GM12891 (cell line): ENCODE results near the gene RAB3C.

Experiments
- POLR2A ChIP-seq: IDR thresholded peaks from 2 replicates; pipeline ENCODE4 v1.6.1; 2011; ENCODE audit warnings: low read depth, low read length, control low read depth
- POLR2AphosphoS5 ChIP-seq: IDR thresholded peaks from 2 replicates; pipeline ENCODE4 v1.6.1; 2011; ENCODE audit warnings: low read depth, low read length, control low read depth
- SPI1 ChIP-seq: IDR thresholded peaks from 2 replicates; pipeline ENCODE4 v1.6.1; 2011; ENCODE audit warnings: low read depth, low read length, control low read depth
- TAF1 ChIP-seq: IDR thresholded peaks from 2 replicates; pipeline ENCODE4 v1.6.1; 2011; ENCODE audit warnings: low read depth, low read length, control low read depth

- TF ChIP-seq POLR2A: no peak
- no peak for TF ChIP-seq POLR2AphosphoS5
- TF ChIP-seq SPI1: no peak
- TF ChIP-seq TAF1: no peak
These were observed 104.2 kb downstream of the RAB3C start for GRCh38 chr5:58687079-58687478.
